A549 treated with AZD2906 at 1 μM for 4 hours (cell line): ENCODE results near the gene OVOL2. TPM values are rescaled to one million over a fixed set of nuclear protein-coding genes. Genes with fewer than 3 reads are reported as not detected.

Source experiments
- total RNA-seq: library from RNA; stranded (reverse); fragments of 200-300 nt; extraction: Qiagen RNA extraction; gene quantifications from 5 replicates; pipeline ENCODE4 v1.2.3, GENCODE V29; 2022

The OVOL2 gene
- total RNA-seq, result 0.21 to 0.46 TPM (median 0.38 TPM) in 5 replicates

GRCh38 chr20:18057101-18057993 lies at the start of gene OVOL2:
OVOL2 (minus strand) TSS chr20:18057916; CDS start chr20:18057634, 282 bp downstream.

Other genes with a start within 250 kb of the OVOL2 start
- gene SNX5, start 89.1 kb downstream of the OVOL2 start, total RNA-seq, result 218 to 233 TPM (median 225 TPM) in 5 replicates
- 37.7 to 43.0 TPM (median 38.8 TPM) in 5 replicates for gene MGME1, start 88.9 kb downstream of the OVOL2 start, total RNA-seq
- 9.0 to 10.8 TPM (median 10.5 TPM) in 5 replicates for gene KAT14, start 79.9 kb upstream of the OVOL2 start, total RNA-seq
- 21.9 to 27.3 TPM (median 24.8 TPM) in 5 replicates for gene PET117, start 79.9 kb upstream of the OVOL2 start, total RNA-seq
- gene ZNF133, start 230.6 kb upstream of the OVOL2 start, total RNA-seq, result 10.4 to 12.8 TPM (median 11.0 TPM) in 5 replicates